Neuronal stem cell (in vitro differentiated cells): ENCODE data around the gene RTTN.

Experiments used
- DNase-seq: peaks from one replicate; pipeline ENCODE4 v3.0.0-alpha.2; 2013; ENCODE audit warnings: low spot score
- H2AFZ ChIP-seq: one replicate; pipeline ENCODE4 v1.6.1; 2013; ENCODE audit warnings: mild to moderate bottlenecking, low read length, inconsistent platforms
- H2AK5ac ChIP-seq: 2 replicates; pipeline ENCODE4 v1.6.1; 2013; ENCODE audit warnings: low read depth, mild to moderate bottlenecking, inconsistent platforms, low read length, moderate library complexity, mixed read lengths
- H2BK120ac ChIP-seq: 2 replicates; pipeline ENCODE4 v1.6.1; 2013; ENCODE audit warnings: low read depth, mild to moderate bottlenecking, inconsistent platforms, low read length, moderate library complexity, mixed read lengths
- H2BK12ac ChIP-seq: one replicate; pipeline ENCODE4 v1.6.1; 2013; ENCODE audit warnings: low read length, inconsistent platforms
- H2BK15ac ChIP-seq: 2 replicates; pipeline ENCODE4 v1.6.1; 2013; ENCODE audit warnings: mild to moderate bottlenecking, low read length, inconsistent platforms, mixed read lengths
- H2BK5ac ChIP-seq: one replicate; pipeline ENCODE4 v1.6.1; 2013; ENCODE audit warnings: inconsistent platforms, mild to moderate bottlenecking, low read length, moderate library complexity
- H3K14ac ChIP-seq: one replicate; pipeline ENCODE4 v1.6.1; 2013; ENCODE audit warnings: low read length, inconsistent platforms
- H3K18ac ChIP-seq: 2 replicates; pipeline ENCODE4 v1.6.1; 2013; ENCODE audit warnings: low read length, inconsistent platforms
- H3K23ac ChIP-seq: 2 replicates; pipeline ENCODE4 v1.6.1; 2013; ENCODE audit warnings: low read depth, mild to moderate bottlenecking, mixed read lengths, low read length, inconsistent platforms; ENCODE audit not compliant: poor library complexity
- H3K27ac ChIP-seq: replicated peaks from 3 replicates; pipeline ENCODE4 v1.5.1; 2013; ENCODE audit warnings: low read length, inconsistent platforms
- H3K27me3 ChIP-seq, 3 experiments: 2 replicates each; pipeline ENCODE4 v1.6.1; 2013; ENCODE audit warnings: low read length in 3 of 3, mild to moderate bottlenecking in 2 of 3, inconsistent platforms in 1 of 3, low read depth in 1 of 3, mixed read lengths in 1 of 3, moderate library complexity in 1 of 3; ENCODE audit not compliant: control insufficient read depth in 3 of 3, insufficient read depth in 3 of 3
- H3K36me3 ChIP-seq, 2 donors: replicated peaks in 1 of 2; 2 replicates each; pipeline ENCODE4 v1.6.1; 2013; ENCODE audit warnings: low read length in 2 of 2; ENCODE audit not compliant: control insufficient read depth in 2 of 2, insufficient read depth in 2 of 2
- H3K4ac ChIP-seq: 2 replicates; pipeline ENCODE4 v1.6.1; 2013; ENCODE audit warnings: inconsistent platforms, mild to moderate bottlenecking, low read length, moderate library complexity
- H3K4me1 ChIP-seq, 2 donors: 1 replicate in 1 of 2; 2 replicates in 1 of 2; pipeline ENCODE4 v1.6.1; 2013; ENCODE audit warnings: low read length in 2 of 2, low read depth in 1 of 2; ENCODE audit not compliant: control insufficient read depth in 2 of 2, insufficient read depth in 1 of 2
- H3K4me2 ChIP-seq: one replicate; pipeline ENCODE4 v1.6.1; 2013; ENCODE audit warnings: mild to moderate bottlenecking, low read length, inconsistent platforms; ENCODE audit not compliant: insufficient read depth, poor library complexity, severe bottlenecking
- H3K4me3 ChIP-seq, 2 donors: 2 replicates each; pipeline ENCODE4 v1.5.1; 2013; ENCODE audit warnings: low read length in 2 of 2, mild to moderate bottlenecking in 2 of 2, inconsistent platforms in 1 of 2, moderate library complexity in 1 of 2
- H3K79me1 ChIP-seq: one replicate; pipeline ENCODE4 v1.6.1; 2013; ENCODE audit warnings: low read depth, mild to moderate bottlenecking, inconsistent platforms, low read length, moderate library complexity
- H3K9ac ChIP-seq: one replicate; pipeline ENCODE4 v1.6.1; 2013; ENCODE audit warnings: mild to moderate bottlenecking, low read depth, low read length, inconsistent platforms; ENCODE audit not compliant: poor library complexity
- H3K9me3 ChIP-seq, 2 donors: replicated peaks in 1 of 2; 2 replicates each; pipeline versions ENCODE3 to v1.6.1; 2013; ENCODE audit warnings: low read length in 2 of 2, mild to moderate bottlenecking in 2 of 2, inconsistent platforms in 1 of 2, low read depth in 1 of 2, mixed read lengths in 1 of 2, moderate library complexity in 1 of 2; ENCODE audit not compliant: control insufficient read depth in 2 of 2, insufficient read depth in 1 of 2
- H4K8ac ChIP-seq: one replicate; pipeline ENCODE4 v1.6.1; 2013; ENCODE audit warnings: low read depth, mild to moderate bottlenecking, inconsistent platforms, low read length, moderate library complexity
- H4K91ac ChIP-seq: one replicate; pipeline ENCODE4 v1.6.1; 2013; ENCODE audit warnings: low read length, low read depth, mild to moderate bottlenecking, inconsistent platforms; ENCODE audit not compliant: poor library complexity
- WGBS, 2 donors: extraction: QIAGEN DNeasy Blood & Tissue Kit; methylation state at CpG; one replicate each; pipeline ENCODE4 v1.1.7; 2013; ENCODE audit warnings: missing lambda C conversion rate in 2 of 2, mixed read lengths in 1 of 2; ENCODE audit not compliant: insufficient read length in 2 of 2, insufficient replicate concordance in 1 of 2; ENCODE audit errors: extremely low coverage in 2 of 2; 5-methylcytosine and 5-hydroxymethylcytosine counted together

RTTN gene

GRCh38 chr18:70128271-70128670, 77.2 kb downstream of the RTTN start:
- Histone ChIP-seq H3K14ac (no peak overlapping the region), H3K79me1 (no peaks in the 10 kb centered on the region), H3K9me3 (peaks cover 0 to 2% of the 10 kb centered on the region in 2 donors), H3K4ac (no peak overlapping the region), H3K27me3 (no peaks in the 10 kb centered on the region), H3K4me3 (no peak overlapping the region), H2BK5ac (no peak overlapping the region), H3K23ac (no peak overlapping the region), H3K27ac (no peak overlapping the region), H2BK120ac (no peak overlapping the region), H2AK5ac (no peak overlapping the region), H4K91ac (no peak overlapping the region), H2BK12ac (no peak overlapping the region), H3K18ac (no peak overlapping the region), H4K8ac (no peak overlapping the region), H3K36me3 (peaks cover 3 to 41% of the 10 kb centered on the region in 2 donors), H2AFZ (no peak overlapping the region), H3K4me2 (no peak overlapping the region), H3K9ac (no peak overlapping the region), H2BK15ac (no peak overlapping the region), H3K4me1 (no peaks in the 10 kb centered on the region)
- WGBS, 2 donors, result no CpG with 5 or more reads among the region's 2 CpGs
- no peak for DNase-seq

GRCh38 chr18:70127359-70127758, 78.1 kb downstream of the RTTN start:
- DNase-seq, result no peak
- WGBS, 2 donors, result no CpG with 5 or more reads among the region's 1 CpG
- H3K18ac ChIP-seq, result no peak overlapping the region

GRCh38 chr18:70126832-70127231, 78.7 kb downstream of the RTTN start:
- peaks cover 0 to 2% of the 10 kb centered on the region in 2 donors for H3K9me3 ChIP-seq
- H3K4me2 ChIP-seq, result no peak overlapping the region
- H3K18ac ChIP-seq, result no peak overlapping the region
- H2AFZ ChIP-seq, result no peak overlapping the region
- no peak overlapping the region for H3K27ac ChIP-seq
- H2AK5ac ChIP-seq, result no peak overlapping the region
- H3K79me1 ChIP-seq, result no peaks in the 10 kb centered on the region
- H3K23ac ChIP-seq, result no peak overlapping the region
- no peak overlapping the region for H3K4ac ChIP-seq
- H3K9ac ChIP-seq, result no peak overlapping the region
- no peak overlapping the region for H2BK5ac ChIP-seq
- no peak overlapping the region for H3K14ac ChIP-seq
- no peak overlapping the region for H2BK12ac ChIP-seq
- WGBS, 2 donors, result no CpG with 5 or more reads among the region's 1 CpG
- no peak for DNase-seq
- H3K27me3 ChIP-seq, result no peaks in the 10 kb centered on the region
- no peak overlapping the region for H4K8ac ChIP-seq
- peaks cover 3 to 38% of the 10 kb centered on the region in 2 donors for H3K36me3 ChIP-seq
- H2BK15ac ChIP-seq, result no peak overlapping the region
- no peaks in the 10 kb centered on the region for H3K4me1 ChIP-seq
- H3K4me3 ChIP-seq, result no peak overlapping the region
- no peak overlapping the region for H4K91ac ChIP-seq
- H2BK120ac ChIP-seq, result no peak overlapping the region

More at GRCh38 chr18:70127359-70127758, 78.1 kb downstream of the RTTN start:
- H3K27ac ChIP-seq, result no peak overlapping the region
- H4K91ac ChIP-seq, result no peak overlapping the region
- no peak overlapping the region for H2BK12ac ChIP-seq
- H3K9me3 ChIP-seq, result peaks cover 0 to 2% of the 10 kb centered on the region in 2 donors
- H2AFZ ChIP-seq, result no peak overlapping the region
- H2AK5ac ChIP-seq, result no peak overlapping the region
- H2BK5ac ChIP-seq, result no peak overlapping the region
- no peak overlapping the region for H2BK120ac ChIP-seq
- H3K36me3 ChIP-seq, result peaks cover 3 to 38% of the 10 kb centered on the region in 2 donors
- H4K8ac ChIP-seq, result no peak overlapping the region
- H3K27me3 ChIP-seq, result no peaks in the 10 kb centered on the region
- no peak overlapping the region for H2BK15ac ChIP-seq
- no peaks in the 10 kb centered on the region for H3K4me1 ChIP-seq
- no peak overlapping the region for H3K9ac ChIP-seq
- H3K79me1 ChIP-seq, result no peaks in the 10 kb centered on the region
- no peak overlapping the region for H3K4me2 ChIP-seq
- H3K23ac ChIP-seq, result no peak overlapping the region
- H3K4me3 ChIP-seq, result no peak overlapping the region
- H3K14ac ChIP-seq, result no peak overlapping the region
- H3K4ac ChIP-seq, result no peak overlapping the region

- Histone ChIP-seq H3K9me3 (no peaks in the 10 kb centered on the region), H3K23ac (no peak overlapping the region), H3K4me3 (no peak overlapping the region), H2BK5ac (no peak overlapping the region), H2AFZ (no peak overlapping the region), H4K8ac (no peak overlapping the region), H3K4ac (no peak overlapping the region), H3K27me3 (no peaks in the 10 kb centered on the region), H2BK120ac (no peak overlapping the region), H3K18ac (no peak overlapping the region), H2BK15ac (no peak overlapping the region), H4K91ac (no peak overlapping the region), H3K36me3 (peaks cover 3 to 54% of the 10 kb centered on the region in 2 donors), H3K14ac (no peak overlapping the region), H3K4me1 (no peaks in the 10 kb centered on the region), H3K79me1 (no peaks in the 10 kb centered on the region), H2AK5ac (no peak overlapping the region), H3K4me2 (no peak overlapping the region), H3K9ac (no peak overlapping the region), H2BK12ac (no peak overlapping the region), H3K27ac (no peak overlapping the region)
- WGBS, 2 donors, result no CpG with 5 or more reads among the region's 4 CpGs
- no peak for DNase-seq
Observed at GRCh38 chr18:70124139-70124538, 81.3 kb downstream of the RTTN start.
